Stromal cell of bone marrow (primary cell): ENCODE results near the gene CA11.
"Not testable (repeated sequence)": the region's sequence is repeated elsewhere in the genome, so short reads cannot be mapped to it uniquely, and the experiment has no call there.

ENCODE experiments used
- DNase-seq: peaks from one replicate; pipeline ENCODE4 v3.0.0-alpha.2; 2012; ENCODE audit warnings: low read depth

CA11 gene

GRCh38 chr19:48669903-48670668, 24.1 kb upstream of the CA11 start:
- DNase-seq, result no peak

DNA sequence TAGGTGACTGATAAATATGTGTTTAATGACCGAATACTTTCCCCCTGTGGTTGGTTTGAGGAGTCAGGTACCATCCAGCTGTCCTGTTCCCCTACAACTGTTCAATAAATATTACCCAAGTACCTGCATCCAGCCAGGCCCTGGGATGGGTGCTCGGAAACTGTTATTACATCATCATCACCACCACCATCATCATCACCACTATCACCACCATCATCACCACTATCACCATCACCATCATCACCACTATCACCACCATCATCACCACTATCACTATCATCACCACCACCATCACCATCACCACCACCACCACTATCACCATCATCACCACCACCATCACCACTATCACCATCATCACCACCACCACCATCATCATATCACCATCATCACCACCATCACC, 22.8 kb upstream of the CA11 start:
- DNase-seq, result no peak

DNA sequence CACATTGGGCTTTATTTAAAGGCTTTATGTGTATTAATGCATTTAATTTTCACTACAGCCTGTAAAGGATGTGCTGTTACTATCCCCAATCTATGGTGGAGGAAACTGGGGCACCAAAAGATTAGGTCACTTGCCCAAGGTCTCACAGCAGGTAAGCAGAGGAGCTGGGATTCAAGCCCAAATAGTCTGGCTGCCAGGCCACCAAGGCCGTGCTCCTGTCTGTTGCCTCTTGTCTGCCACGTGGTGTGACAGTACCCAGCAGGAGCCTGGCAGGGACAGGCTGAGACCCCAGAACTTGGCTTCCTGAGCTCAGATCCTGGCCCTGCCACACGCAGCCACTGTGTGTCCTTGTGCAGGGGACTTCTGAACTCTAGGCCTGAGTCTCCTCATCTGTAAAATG, 22.3 kb upstream of the CA11 start:
- no peak for DNase-seq

- no peak for DNase-seq
Measured at GRCh38 chr19:48665786-48666185, 19.8 kb upstream of the CA11 start.

GRCh38 chr19:48664476-48664875, 18.5 kb upstream of the CA11 start:
- DNase-seq, result no peak

DNA sequence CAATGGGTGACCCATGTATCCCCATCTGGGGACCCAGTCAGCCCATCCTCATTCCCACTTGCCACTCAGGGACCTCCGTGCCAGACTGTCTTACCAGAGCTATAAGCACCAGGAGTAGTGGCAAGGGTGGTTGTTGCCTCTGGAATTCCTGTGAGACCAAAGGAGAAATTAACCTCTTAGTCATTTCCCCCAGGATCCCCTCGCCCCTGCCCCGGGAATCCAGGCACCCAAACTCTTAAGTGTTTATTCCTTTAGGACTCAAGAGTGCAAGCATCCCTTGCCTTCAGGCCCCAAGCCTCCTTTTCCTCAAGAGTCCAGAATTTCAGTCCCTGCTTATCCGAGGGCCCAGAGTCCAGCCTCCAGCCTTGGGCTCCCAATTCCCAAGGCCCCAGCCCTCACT, 17.7 kb upstream of the CA11 start:
- no peak for DNase-seq

GRCh38 chr19:48661711-48662090, 15.7 kb upstream of the CA11 start:
- DNase-seq, result no peak

GRCh38 chr19:48660852-48661710, 15.1 kb upstream of the CA11 start:
- DNase-seq, result peak; percentile 72

DNA sequence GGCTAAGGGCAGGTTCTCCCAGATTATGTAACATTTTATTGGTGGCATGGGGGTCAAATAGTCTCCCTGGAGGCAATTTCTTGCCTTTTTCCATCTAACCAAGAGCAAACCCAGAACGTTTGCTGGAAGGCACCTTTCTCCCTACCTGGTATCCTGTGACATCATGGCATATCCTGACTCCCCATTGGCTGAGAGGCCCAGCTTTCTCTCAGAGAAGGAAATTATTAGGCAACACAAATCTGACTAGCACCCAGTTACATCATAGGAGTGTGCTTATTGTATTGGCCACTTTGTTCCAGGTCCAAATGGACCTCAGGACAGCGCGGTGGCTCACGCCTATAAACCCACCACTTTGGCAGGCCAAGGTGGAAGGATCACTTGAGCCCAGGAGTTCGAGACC, 13.8 kb upstream of the CA11 start:
- no peak for DNase-seq

- DNase-seq, result no peak
Measured at GRCh38 chr19:48658483-48658882, 12.5 kb upstream of the CA11 start.

- DNase-seq, result not testable (repeated sequence)
Measured at GRCh38 chr19:48657828-48658227, 11.8 kb upstream of the CA11 start.

DNA sequence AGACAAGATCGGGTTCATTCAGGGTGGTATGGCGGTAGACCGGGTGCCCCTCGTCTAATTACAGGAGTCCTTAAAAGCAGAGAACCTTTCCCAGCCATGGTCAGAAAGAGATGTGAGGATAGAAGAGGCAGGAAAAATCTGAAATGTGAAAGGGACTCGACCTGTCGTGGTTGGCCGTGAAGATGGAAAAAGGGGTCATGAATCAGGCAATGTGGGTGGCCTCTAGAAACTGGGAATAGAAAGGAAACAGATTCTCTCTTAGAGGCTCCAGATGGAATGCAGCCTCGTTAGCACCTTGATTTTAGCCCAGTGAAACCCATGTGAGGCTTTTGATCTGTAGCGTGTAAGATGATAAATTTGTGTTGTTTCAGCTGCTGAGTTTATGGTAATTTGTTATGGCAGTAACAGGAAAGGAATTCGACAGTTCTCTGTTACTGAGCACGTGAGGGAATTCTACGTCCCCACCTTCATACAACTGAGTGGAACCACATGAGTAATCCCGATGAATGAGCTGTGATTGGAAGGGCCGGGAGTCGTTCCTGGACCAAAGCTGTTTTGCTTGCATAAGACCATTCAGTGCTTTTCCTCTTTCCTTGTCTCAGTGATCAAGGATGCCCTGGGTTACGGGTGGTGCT, 11.0 kb upstream of the CA11 start:
- DNase-seq, result peak; percentile 83

GRCh38 chr19:48654299-48655059, 8.5 kb upstream of the CA11 start:
- DNase-seq, result no peak

DNA sequence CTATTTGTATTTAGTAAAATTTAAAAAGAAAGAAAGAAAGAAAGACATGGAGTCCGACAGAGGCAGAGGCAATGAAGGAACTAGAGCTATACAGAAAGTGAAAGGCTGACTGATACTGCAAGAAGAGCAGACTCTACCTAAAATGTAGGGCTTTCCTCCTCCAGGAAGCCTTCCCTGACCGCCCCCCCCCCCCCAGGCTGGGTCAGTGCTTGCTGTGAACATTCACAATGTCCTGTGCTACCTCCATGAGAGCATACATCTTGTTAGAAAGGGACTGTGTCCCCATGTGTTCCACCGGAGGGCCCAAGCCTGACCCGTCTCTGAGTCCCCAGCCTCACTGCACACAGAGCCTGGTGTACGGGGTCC, 5.7 kb upstream of the CA11 start:
- DNase-seq, result no peak

DNA sequence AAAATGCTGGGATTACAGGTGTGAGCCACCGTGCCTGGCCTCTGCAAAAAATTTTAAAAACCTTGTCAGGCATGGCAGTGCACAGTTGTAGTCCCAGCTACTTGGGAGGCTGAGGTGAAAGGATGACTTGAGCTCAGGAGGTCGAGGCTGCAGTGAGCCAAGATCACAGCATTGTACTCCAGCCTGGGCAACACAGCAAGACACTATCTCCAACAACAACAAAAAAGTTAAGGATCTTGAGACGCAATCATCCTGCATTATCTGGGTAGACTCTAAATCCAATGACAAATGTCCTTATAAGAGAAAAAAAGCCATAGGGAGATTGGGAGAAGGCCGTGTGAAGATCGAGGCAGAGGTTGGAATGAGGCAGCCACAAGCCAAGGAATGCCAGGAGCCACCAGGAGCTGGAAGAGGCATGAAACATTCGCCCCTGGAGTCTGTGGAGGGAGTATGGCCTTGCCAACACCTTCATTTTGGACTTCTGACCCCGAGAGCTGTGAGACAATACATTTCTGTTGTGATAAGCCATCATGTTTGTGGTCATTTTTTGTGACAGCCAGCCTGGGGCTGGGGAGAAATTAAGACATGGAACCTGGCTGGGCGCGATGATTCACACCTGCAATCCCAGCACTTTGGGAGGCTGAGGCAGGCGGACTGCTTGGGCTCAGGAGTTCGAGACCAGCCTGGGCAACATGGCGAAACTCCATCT, 5.1 kb upstream of the CA11 start:
- no peak for DNase-seq

DNA sequence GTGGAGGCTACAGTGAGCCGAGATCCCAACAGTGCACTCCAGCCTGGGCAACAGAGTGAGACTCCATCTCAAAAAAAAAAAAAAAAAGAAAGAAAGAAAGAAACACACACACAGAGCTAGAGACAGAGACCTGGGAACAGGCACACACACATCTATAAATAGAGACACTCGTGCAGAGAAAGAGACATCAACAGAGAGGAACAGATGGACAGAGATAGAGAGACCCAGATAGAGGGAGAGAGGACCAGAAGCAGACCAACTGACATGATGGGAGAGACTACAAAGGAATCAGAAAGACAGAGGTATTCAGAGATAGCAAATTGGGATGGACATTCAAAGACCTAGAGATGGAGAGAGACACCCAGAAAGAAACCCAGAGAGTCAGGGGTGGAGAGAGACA, 2.1 kb upstream of the CA11 start:
- DNase-seq, result no peak

GRCh38 chr19:48646722-48647216, 782 bp upstream of the CA11 start:
- no peak for DNase-seq

DNA sequence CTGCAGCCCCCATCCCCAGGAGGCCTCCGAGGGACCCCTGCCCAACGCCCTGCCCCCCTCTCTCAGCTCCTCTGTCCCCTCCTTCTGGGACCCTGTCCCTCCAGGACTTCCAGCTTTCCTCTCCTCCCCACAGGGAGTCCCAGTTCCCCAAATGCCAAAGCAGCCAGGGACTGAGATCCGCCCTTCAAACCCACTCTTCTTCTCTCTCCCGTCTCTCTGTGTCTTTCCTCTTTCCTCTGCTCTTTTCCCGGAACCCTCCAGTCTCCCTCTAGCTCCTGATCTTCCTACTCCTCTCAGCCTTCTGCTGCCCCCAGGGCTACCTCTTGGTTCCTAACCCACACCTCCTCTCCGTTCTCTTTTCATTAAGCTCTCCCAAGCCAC, 377 bp downstream of the CA11 start:
- no peak for DNase-seq

DNA sequence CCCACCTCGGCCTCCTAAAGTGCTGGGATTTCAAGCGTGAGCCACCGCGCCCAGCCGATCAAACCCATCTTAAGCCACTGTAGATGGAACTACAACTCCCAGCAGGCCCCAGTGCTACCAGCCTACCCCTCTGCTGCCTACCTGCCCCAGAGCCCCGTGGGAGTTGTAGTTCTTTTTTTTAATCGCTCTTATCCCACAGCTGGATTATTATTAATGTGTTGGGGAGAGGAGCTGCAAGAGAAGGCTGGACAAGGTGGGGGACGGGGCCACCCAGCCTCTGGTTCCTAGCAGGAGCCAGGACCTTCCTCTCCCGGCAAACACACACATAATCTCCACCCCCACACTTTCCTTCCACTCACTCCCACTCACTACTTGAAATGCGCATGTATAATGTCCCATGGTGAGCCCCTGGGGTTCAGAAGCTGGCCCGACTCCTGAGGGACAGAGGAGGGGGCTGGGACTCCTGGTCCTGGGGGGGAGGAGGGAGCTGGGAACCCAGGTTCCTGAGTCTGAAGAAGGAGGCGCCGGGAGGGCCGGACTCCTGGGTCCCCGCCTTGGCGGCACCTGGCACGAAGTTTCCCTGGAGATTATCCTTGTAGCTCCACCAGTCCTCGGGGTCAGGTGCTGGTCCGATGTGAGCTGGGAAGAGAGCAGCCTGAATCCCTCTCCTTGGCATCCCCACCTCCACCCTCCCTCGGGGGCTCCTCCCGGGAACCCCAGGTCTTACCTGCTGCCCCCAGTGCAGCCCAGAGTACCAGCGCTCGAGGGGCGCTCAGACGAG, 958 bp downstream of the CA11 start:
- DNase-seq, result peak; percentile 54

- no peak for DNase-seq
Measured at GRCh38 chr19:48644355-48644754, 1.6 kb downstream of the CA11 start.

- DNase-seq, result no peak
Measured at GRCh38 chr19:48642862-48643261, 3.1 kb downstream of the CA11 start.
